ENCODE results near the gene DYNC1H1.
"Not testable (repeated sequence)": the region's sequence is repeated elsewhere in the genome, so short reads cannot be mapped to it uniquely, and the experiment has no call there.

Gene DYNC1H1

DNA sequence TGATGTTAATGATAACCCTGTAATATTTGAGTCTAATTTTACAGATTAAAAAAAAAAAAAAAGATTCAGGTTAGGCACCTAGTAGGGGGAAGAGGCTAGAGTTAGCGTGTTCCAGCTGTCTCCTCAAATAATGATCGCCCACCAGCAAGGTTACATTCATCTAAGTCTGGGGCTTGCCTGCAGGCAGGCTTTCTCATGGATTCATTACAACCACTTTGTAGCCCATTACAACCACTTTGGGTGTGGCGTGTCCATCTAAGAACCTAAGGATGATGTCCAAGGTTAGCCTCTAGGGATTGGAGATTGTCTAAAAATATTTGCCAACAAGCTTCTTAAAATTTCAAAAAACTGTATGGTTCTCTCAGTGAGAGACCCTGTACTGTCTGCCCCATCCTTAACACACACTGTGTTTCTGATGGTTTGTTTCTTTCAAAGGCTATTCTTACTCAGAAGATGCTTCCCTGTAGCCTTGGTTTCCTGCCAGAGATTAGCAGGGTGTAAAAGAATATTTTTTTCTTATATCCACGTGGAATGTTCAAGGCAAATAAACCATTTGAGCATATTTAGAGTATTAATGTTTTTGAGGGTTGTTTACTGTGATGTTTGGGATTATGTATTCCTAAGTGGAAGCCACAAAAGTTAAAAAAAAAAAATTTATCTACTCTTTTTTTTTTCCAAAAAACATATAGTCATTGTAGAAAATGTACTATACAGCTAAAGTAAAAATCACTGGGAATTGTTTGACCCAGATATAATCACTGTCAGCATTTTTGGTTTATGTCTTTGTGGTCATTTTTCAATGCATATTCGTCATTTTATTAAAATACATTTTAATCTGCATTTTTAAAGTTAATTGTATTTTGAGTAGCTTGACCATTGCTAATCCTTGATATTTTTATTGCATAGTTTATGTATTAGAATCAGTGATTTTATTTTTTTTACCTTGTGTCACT, 1.7 kb downstream of the DYNC1H1 start:
- no peak for DNase-seq

DNA sequence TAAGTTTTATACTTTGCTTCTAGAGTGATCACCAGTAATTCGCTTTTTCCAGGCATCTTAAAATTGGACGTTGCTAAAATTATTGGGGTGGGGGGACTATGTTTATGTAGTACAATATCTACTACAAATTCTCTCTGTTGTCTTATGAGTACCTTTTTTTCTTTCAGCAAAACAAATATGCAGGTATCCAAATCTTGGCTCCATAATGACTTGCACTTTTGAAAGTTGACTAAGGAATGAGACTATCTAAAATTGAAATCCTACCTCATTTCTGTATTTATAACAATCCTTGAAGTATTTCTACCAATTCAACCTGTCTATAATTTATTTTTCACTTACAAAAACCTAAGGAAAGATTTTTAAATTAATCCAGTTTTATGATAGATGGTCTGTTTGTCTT, 2.4 kb downstream of the DYNC1H1 start:
- DNase-seq: no peak

DNA sequence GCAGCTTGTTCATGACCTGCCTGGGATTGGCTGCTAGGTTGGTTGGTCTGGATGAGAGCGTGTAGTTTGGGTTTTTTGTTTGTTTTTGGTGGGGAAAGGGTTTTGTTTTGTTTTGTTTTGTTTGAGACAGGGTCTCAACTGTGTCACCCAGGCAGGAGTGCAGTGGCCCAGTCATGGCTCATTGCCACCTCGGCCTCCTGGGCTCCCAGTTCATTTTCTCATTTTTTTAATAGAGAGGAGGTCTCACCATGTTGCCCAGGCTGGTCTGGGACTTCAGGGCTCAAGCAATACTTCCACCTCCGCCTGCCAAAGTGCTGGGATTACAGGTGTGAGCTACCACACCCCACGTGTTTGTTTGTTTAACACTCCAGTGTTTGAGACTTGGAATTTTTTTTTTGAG, 3.8 kb downstream of the DYNC1H1 start:
- no peak for DNase-seq

DNA sequence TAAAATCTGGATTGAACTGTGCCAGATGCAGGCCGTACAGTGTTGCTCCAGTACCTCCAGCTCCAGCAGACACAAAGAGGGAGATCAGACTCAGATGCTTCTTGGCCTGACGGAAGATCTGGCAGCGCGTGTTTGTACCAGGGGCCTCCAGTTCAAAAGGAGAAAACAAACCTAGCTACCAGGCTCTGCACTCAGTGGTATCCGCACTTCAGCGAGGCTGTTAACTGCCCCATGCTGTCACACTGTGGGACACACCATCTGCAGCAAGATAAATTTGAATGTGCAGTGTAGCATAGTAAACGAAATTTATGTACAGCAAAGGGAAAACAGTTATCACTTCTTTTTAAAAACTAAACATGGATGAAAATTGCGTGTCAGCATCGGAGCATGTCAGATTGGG, 5.1 kb downstream of the DYNC1H1 start:
- DNase-seq: no peak

DNA sequence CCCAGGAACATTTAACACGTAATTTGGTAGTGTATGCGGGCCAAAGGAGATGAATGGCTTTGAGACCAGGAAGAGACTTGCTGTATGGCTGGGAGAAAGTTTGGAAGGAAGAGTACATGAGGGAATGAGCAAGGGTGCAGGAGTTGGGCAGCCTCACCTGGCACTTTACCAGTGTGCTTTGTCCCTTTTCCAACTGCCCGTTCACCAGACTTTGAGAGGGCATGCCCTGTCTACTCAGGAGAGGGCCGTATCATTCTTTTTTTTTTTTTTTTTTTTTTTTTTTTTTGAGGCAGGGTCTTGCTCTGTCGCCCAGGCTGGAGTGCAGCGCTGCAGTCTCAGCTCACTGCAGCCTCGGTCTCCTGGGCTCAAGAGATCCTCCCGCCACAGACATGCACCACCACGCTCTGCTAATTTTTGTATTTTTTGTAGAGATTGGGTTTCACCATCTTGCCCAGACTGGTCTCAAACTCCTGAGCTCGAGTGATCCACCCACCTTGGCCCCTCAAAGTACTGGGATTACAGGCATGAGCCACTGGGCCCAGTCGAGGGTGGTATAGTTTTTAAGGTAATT, 6.5 kb downstream of the DYNC1H1 start:
- DNase-seq: no peak

DNA sequence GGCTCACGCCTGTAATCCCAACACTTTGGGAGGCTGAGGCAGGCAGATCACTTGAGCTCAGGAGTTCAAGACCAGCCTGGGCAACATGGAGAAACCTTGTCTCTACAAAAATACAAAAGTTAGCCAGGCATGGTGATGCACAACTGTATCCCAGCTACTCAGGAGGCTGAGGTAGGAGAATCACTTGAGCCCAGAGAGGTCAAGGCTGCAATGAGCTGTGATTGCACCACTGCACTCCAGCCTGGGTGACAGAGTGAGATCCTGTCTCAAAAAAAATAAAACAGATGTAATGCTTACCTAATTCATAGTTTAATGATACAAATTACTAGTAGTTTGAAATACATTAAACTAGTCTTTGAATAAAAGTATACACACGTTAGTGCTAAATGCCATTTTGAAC, 7.1 kb downstream of the DYNC1H1 start:
- DNase-seq: not testable (repeated sequence)

DNA sequence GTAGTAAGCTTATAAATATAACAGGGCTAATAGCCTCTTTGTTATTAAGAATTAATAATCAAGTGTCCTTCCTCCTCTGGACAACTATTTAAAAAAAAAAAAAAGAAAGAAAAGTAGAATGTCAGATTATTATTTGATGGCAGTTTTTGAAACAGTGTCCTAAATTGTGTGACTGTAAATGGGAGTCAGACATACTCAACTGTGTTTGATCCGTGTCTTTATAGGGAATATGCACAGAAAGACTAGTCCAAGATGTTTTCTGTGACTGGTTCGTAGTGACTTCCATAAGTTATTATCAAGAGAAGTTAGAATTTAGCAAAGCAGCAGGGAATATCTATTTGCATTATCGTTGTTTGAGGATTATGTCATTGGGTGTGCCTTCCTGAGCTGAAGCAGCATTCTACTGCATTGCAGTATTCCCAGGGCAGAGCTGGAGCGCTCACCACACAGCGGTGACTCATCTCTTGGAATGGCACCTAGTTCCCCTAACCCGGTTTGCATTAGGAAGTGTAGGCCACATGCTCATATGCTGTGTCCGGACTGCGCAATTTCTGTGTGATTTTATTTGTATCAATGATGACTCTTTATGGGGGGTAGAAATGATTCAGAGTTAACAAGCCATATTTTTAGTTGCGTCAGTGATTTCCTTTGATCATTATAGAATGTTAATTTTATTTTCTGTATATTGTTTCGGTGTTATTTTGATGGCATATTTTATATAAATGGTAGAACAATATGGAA, 7.9 kb downstream of the DYNC1H1 start:
- no peak for DNase-seq

DNA sequence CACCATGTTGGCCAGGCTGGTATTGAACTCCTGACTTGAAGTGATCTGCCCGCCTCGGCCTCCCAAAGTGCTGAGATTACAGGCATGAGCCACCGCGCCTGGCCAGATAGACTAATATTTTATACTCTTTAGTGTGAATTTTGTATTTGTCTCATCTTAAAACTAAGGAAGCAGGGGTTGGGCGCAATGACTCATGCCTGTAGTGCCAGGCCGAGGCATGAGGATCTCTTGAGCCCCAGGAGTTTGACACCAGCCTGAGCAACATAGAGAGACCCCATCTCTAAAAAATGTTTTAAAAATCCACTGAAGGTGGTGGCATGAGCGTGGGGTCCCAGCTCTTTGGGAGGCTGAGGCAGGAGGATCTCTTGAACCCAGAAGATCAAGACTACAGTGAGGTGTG, 9.0 kb downstream of the DYNC1H1 start:
- DNase-seq: no peak

DNA sequence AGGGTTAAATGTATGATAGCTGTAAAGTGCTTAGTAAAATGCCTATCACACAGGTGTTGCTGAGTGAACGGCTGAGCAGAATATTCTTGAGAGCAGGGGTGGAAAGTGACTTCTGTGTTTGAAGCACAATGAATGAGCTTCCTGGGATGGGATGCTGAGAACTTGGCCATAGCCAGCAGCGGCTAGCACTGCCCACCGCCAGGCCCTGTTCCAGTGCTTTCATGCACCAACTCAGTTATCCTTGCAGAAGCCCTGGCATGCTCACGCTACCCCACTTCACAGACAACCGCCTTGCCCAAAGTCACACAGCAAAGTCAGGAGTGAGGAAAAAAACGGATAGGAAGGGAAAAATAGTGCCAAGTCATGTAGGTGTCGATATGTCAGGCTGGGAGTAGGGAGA, 10.9 kb downstream of the DYNC1H1 start:
- DNase-seq: no peak

DNA sequence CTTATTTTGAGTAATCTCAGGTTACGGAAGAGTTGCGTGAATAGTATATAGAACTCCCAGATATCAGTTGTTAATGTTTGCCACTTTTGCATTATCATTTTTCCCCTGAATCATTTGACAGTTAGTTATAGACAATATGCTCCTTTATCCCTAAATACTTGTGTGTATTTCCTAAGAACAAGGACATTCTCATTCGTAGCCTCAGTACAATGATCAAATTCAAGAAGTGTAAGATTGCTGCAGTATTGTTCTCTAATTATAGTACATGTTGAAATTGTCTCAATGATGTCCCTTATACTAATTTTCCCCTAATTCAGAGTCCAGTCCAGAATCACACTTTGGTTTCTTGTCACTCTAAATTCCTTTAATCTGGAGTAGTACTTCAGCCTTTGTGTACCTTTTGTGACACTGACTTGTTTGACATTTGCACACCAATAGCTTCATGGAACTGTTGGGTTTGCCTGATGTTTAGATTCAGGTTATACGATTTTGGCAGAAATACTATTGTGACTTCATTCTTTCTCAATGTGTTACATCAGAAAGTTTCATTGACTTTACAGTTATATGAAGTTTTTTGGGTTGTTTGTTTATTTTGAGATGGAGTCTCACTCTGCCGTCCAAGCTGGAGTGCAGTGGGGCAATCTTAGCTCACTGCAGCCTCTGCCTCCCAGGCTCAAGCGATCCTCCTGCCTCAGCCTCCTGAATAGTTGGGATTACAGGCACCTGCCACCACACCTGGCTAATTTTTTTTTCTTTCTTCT, 13.1 kb downstream of the DYNC1H1 start:
- no peak for DNase-seq

DNA sequence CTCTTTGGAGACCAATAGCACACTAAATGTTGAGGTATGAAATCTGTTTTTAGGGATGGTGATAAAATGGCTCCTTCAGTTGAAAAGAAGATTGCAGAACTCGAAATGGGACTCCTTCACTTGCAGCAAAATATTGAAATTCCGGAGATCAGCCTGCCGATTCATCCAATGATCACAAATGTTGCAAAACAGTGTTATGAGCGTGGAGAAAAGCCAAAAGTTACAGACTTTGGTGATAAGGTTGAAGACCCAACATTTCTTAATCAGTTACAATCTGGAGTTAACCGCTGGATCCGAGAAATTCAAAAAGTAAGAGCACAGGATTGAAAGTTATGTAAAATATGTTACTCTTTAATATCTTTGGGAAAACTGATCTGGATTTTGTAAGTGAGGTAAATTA, 15.3 kb downstream of the DYNC1H1 start:
- no peak for DNase-seq

DNA sequence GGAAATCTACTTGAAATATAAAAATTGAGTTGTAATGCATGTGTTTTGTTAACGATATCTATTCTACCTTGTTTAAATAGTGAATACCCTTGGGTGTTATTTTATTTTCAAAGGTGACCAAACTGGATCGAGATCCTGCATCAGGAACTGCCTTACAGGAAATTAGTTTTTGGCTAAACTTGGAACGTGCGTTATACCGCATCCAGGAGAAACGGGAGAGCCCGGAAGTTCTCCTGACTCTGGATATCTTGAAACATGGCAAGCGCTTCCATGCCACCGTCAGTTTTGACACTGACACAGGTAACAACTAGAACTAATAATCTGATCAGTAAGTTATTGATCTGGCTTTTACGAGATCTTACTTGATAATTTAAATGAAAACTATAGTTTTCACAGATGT, 15.9 kb downstream of the DYNC1H1 start:
- no peak for DNase-seq

DNA sequence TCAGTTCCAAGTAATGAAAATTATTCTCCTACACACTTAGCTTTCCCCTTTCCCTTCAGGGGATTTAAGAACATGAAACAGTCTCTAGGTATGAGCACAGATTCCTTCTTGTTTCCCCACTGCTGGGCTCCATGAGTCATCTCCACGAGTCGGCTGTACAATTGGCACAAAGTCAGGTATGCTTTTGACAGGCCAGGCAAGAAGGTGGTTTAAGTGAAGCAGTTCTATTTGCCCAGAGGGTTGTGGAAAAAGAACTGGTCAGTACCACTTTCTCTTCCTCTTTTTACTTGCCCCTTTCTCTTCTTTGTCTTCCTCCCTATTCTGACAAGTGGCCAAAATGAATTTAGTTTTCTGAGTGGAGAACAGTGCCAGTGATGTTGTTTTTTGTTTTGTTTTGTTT, 16.3 kb downstream of the DYNC1H1 start:
- no peak for DNase-seq

DNA sequence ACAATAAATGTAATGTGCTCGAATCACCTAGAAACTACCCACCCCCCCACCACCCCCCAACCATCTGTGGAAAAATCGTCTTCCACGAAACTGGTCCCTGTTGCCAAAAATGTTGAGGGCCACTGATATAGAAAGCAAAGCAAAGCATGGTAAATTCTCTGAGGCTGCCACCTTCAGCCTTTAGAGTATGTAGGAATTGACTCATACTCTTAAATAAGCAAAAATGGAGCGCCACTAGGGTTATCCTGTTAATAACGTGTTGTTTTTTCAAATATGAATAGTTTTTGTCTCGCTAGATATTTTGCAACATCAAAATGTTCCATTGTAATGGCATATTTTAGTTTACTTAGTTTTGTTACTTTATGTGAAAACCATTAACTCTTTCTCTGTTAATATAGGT, 18.2 kb downstream of the DYNC1H1 start:
- no peak for DNase-seq

DNA sequence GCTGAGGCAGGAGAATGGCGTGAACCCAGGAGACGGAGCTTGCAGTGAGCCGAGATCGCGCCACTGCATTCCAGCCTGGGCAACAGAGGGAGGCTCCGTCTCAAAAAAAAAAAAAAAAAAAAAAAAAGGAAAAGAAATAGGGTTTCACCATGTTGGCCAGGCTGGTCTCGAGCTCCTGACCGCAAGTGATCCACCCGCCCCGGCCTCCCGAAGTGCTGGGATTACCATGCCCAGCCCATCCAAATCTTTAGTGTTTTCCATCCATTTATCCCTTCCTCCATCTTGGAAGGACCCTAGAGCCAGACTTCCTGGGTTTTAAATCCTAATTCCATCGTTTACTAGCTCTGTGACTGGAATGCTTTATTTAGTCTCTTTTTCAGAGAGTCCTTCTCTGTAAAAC, 20.5 kb downstream of the DYNC1H1 start:
- DNase-seq: not testable (repeated sequence)

DNA sequence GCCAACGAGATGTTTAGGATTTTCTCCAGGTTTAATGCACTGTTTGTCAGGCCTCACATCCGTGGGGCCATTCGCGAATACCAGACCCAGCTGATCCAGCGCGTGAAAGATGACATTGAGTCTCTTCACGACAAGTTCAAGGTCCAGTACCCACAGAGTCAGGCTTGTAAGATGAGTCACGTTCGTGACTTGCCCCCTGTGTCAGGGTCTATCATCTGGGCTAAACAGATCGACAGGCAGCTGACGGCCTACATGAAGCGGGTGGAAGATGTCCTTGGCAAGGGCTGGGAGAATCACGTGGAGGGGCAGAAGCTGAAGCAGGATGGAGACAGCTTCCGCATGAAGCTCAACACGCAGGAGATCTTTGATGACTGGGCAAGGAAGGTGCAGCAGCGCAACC, 21.6 kb downstream of the DYNC1H1 start:
- no peak for DNase-seq

DNA sequence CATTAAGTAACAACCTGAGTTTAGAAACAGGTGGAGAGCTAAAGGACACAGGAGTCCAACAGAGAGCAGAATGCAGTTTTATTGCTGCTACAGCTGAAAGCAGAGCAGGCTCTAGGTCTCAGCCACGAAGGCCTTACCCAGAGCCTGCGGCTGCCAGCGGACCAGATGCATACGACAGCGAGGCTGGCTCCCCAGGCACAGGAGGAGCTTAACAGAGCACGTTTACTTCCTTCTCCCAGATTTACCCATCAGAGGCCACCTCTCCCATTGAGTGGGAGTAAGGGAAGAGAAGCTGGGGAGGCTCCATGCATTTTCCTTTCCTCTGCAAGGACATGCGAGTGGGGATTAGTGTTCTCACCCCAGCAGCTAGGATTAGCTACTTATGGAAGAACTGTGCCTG, 22.6 kb downstream of the DYNC1H1 start:
- no peak for DNase-seq

DNA sequence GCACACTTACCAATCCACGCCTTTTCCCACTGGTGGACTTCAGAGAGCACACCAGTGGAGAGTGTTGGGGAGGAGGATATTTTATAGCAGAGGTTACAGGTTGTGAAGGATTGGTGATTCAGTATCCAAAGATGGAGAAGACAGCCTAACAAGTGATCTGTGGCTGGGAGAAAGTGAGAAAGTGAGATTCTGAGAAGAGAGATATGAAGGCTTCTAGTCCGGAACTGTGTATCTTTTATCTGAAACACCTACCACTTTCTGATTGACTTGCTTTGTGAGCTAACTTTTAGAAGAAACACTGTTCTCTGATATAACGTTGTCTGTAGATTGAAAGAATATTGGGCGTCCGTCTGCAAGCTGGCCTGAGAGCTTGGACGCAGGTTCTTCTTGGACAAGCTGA, 24.0 kb downstream of the DYNC1H1 start:
- DNase-seq: no peak

DNA sequence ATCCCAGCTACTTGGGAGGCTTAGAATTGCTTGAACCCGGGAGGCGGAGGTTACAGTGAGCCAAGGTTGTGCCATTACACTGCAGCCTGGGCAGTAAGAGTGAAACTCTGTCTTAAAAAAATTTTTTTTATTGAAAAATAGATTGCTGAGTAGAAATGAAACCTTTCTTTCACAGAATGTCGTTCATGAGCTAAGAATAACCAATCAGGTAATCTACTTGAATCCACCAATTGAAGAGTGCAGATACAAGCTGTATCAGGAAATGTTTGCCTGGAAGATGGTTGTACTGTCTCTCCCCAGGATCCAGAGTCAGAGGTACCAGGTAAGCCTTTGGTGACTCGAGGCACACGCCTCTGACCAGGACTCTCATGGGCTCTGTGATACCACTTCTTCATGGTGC, 27.0 kb downstream of the DYNC1H1 start:
- no peak for DNase-seq

DNA sequence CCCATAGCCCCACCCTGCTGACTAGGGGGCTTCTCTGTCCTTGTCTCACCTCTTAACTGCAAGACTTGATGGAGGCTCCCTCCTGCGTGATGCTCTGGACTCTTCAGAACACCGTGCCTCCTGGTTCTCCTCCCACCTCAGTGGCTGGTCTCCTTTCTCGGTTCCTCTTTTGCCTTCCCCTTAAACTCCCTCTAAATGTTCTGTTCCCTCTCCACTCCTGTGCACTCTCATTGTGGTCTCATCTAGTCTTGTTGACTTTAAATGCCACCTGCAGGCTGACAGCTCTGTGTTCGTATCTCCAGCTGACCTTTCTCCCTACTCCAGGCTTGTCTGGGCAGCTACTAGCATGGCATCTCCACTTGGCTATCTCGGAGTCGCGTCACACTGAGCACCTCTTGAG, 28.3 kb downstream of the DYNC1H1 start:
- no peak for DNase-seq

DNA sequence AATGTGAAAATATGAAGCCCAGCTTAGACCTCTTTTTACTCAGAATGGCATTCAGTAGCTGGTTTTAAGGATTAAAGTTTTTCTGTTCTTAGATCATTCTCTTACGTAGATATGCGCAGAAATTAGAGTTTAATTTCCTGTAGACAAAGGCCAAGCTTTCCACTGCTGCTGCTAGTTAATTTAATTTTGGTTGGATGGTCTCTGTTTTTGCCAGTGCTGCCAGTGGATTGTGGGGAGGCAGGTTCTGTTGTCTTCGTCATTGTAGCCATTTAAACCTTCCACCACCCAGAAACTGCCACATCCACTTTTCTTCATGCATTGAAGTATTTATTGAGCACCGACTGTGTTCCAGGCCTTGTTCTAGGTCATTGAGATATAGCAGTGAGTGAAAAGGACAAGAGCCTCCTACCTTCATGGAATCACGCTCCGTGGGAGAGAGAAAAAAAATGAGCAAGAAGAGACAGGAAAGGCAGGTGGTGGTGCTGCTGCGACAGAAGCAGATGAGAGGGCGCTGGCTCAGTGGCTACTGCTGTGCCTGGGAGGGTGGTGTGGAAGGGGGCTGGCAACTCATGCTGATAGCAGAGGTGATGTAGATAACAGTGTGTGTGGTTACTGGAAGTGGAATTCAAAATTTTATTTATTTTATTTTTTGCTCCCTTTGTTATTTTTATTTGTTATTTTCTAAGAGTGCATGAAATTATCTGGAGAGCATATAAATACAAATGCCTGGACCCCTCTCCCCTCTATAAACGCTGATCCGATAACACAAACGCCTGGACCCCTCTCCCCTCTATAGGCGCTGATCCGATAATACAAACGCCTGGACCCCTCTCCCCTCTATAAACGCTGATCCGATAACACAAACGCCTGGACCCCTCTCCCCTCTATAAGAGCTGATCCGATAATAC, 33.3 kb downstream of the DYNC1H1 start:
- no peak for DNase-seq

DNA sequence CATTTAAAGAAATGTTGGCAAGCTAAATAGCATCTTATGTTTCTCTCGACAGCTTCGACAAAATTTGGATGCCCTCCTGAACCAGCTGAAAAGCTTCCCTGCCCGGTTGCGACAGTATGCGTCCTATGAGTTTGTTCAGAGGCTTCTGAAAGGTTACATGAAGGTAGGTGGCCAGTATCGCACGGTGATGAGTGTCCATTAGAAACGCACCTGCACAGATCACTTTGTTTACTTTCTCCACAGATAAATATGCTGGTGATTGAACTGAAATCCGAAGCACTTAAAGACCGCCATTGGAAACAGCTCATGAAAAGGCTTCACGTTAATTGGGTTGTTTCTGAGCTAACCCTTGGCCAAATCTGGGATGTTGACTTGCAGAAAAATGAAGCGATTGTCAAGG, 36.5 kb downstream of the DYNC1H1 start:
- DNase-seq: no peak

Measured in NCI-H1105 treated with DMSO at 0.1 percent for 48 hours (cell line).